ENCODE measurements around the gene MS4A6E. TPM values are rescaled to one million over a fixed set of nuclear protein-coding genes. Genes with fewer than 3 reads are reported as not detected.

The MS4A6E gene
- total and polyA plus RNA-seq, 2 of the 8 experiments (the other 6 are each of a cell fraction or from before 2014, with no cell fraction given): not detected

DNA sequence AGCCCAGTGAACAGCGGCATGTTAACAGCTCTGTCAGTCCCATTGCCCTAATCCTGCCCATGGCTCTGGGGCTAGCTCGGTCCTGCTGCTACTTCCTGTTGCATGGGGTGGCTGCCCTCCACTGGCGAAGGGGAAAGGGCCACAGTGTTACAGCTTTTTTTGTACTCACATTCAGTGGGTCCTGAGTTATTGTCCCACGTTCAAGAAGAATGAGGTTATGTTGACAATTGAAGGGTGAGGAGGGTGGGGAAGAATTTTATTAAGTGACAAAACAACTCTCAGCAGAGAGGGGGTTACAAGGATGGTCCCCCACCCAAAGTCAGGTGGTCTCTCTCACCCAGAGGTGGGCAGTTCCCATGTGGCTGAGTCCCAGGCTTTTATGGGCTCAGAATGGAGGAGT, 33.6 kb downstream of the MS4A6E start:
- no peak overlapping the region for H3K4ac ChIP-seq (replicated peaks; ENCODE audit: insufficient read length, low read depth, low read length)
- no peaks in the 10 kb centered on the region for H3K79me2 ChIP-seq (ENCODE audit: control insufficient read depth in 1 of 2, insufficient read depth in 2 of 2, low read length in 2 of 2)
- no peak overlapping the region for H2BK120ac ChIP-seq (replicated peaks; ENCODE audit: low read depth, low read length)
- H3K79me1 ChIP-seq (ENCODE audit: low read depth, low read length): no peaks in the 10 kb centered on the region
- no peak overlapping the region for H3K23ac ChIP-seq (ENCODE audit: insufficient read length)
- H4K20me1 ChIP-seq (replicated peaks in 1 of 2; ENCODE audit: control insufficient read depth in 1 of 2, insufficient read depth in 2 of 2, low read length in 2 of 2): no peaks in the 10 kb centered on the region
- H3K27me3 ChIP-seq (replicated peaks in 1 of 4; ENCODE audit: control insufficient read depth in 3 of 4, extremely low read depth in 1 of 4, insufficient read depth in 3 of 4, low read length in 3 of 4): no peaks in the 10 kb centered on the region
- no peak for DNase-seq (ENCODE audit: low read depth in 1 of 2, low spot score in 2 of 2)
- H3K14ac ChIP-seq (ENCODE audit: insufficient read length): no peak overlapping the region
- H2BK12ac ChIP-seq (ENCODE audit: low read depth, low read length): no peak overlapping the region
- H3K4me3 ChIP-seq (ENCODE audit: extremely low read depth in 1 of 4, insufficient read depth in 2 of 4, low read depth in 3 of 4, low read length in 4 of 4): no peak overlapping the region
- H4K5ac ChIP-seq (ENCODE audit: insufficient read length, low read depth, low read length): no peak overlapping the region
- H4K8ac ChIP-seq (ENCODE audit: extremely low read depth, insufficient read depth, low read length): no peak overlapping the region
- H3K27ac ChIP-seq (ENCODE audit: low read depth, low read length): no peak overlapping the region
- H3K4me1 ChIP-seq (replicated peaks in 1 of 4; ENCODE audit: control insufficient read depth in 3 of 4, insufficient read depth in 4 of 4, low read length in 3 of 4): peaks cover 0 to 15% (median 3%) of the 10 kb centered on the region in 4 experiments; a peak in 3 of 7 replicates
- 64% methylated on average over 4 of the region's 4 CpGs; no CpG with 5 or more reads in 1 of the 2 experiments for WGBS, 2 experiments (ENCODE audit: extremely low coverage in 1 of 2, insufficient coverage in 1 of 2, insufficient read length in 1 of 2, insufficient replicate concordance in 2 of 2, low coverage in 1 of 2, low lambda C conversion rate in 2 of 2, missing lambda C conversion rate in 1 of 2)
- no peak overlapping the region for H3K18ac ChIP-seq (ENCODE audit: extremely low read depth, low read length)
- no peak overlapping the region for H4K91ac ChIP-seq (replicated peaks; ENCODE audit: insufficient read length, low read length)
- TF ChIP-seq NRF1 (IDR thresholded peaks at IDR 0.05; ENCODE audit: low read depth, low read length) (no peak), ATF2 (IDR thresholded peaks at IDR 0.05; ENCODE audit: low read length) (no peak), RAD21 (IDR thresholded peaks at IDR 0.05 in 1 of 2, conservative IDR thresholded peaks at IDR 0.05 in 1 of 2; ENCODE audit: low read depth in 2 of 2, low read length in 2 of 2) (0 out of 4 replicates have a peak, but pooled peaks of 1 of the 2 experiments have one; percentile 5)
- H3K23me2 ChIP-seq (ENCODE audit: low read depth, low read length): no peaks in the 10 kb centered on the region
- no peak overlapping the region for H2BK15ac ChIP-seq (ENCODE audit: low read length)
- FAIRE-seq: no peak
- no peak overlapping the region for H2BK5ac ChIP-seq (ENCODE audit: low read depth, low read length)
- H3K9ac ChIP-seq (replicated peaks in 1 of 4; ENCODE audit: extremely low read depth in 1 of 4, low read depth in 3 of 4, low read length in 3 of 4): no peak overlapping the region
- no peaks in the 10 kb centered on the region for H3K36me3 ChIP-seq (ENCODE audit: control insufficient read depth in 2 of 4, insufficient read depth in 4 of 4, low read length in 3 of 4)
- H2AK5ac ChIP-seq (ENCODE audit: low read depth, low read length): no peak overlapping the region
- 0 out of 2 replicates have a peak overlapping the region, but pooled peaks have one; percentile 25 for H2AFZ ChIP-seq (ENCODE audit: low read length)
- no peak overlapping the region for H2BK20ac ChIP-seq (ENCODE audit: low read length)
- ChIA-PET CTCF (ENCODE audit: partially characterized antibody) (interaction anchor here (0.8 to 1.2 kb wide), 3 partner anchors 12 to 123 kb away, joined by 3 read pairs; no protein-coding TSS in a partner anchor), POLR2A (ENCODE audit: partially characterized antibody) (no interaction called here)
- H3K56ac ChIP-seq (replicated peaks; ENCODE audit: insufficient read length, low read depth, low read length): no peak overlapping the region
- no peak overlapping the region for H3K4me2 ChIP-seq (ENCODE audit: insufficient read depth in 1 of 2, low read depth in 2 of 2, low read length in 2 of 2)
- H3K9me3 ChIP-seq (ENCODE audit: insufficient read depth in 2 of 2, low read depth in 1 of 2, low read length in 1 of 2): peaks cover 0 to 4% of the 10 kb centered on the region in 2 experiments; a peak in 1 of 4 replicates

Data from H1 (cell line).